ENCODE measurements around the gene EFNA5.

The EFNA5 gene

GRCh38 chr5:107577394-107577950 is 93.3 kb downstream of the EFNA5 start:
- TF ChIP-seq CTCF (IDR thresholded peaks at IDR 0.05; ENCODE audit: insufficient read depth, low read depth, low read length, missing control alignments), result no peak
- H3K4me3 ChIP-seq (ENCODE audit: low read depth, low read length), result peak overlapping the region; percentile 8; the same call in 1 of the 2 replicates
- DNase-seq (ENCODE audit: low read depth), result no peak

- peak overlapping the region; percentile 19; the same call in 1 of the 2 replicates for H3K4me3 ChIP-seq (ENCODE audit: low read depth, low read length)
- peak; percentile 80 for DNase-seq (ENCODE audit: low read depth)
- TF ChIP-seq CTCF (IDR thresholded peaks at IDR 0.05; ENCODE audit: insufficient read depth, low read depth, low read length, missing control alignments), result no peak
These were observed 93.9 kb downstream of the EFNA5 start for GRCh38 chr5:107576736-107577393.

GRCh38 chr5:107576155-107576554 is 94.6 kb downstream of the EFNA5 start:
- no peak for TF ChIP-seq CTCF (IDR thresholded peaks at IDR 0.05; ENCODE audit: insufficient read depth, low read depth, low read length, missing control alignments)
- DNase-seq (ENCODE audit: low read depth), result no peak
- H3K4me3 ChIP-seq (ENCODE audit: low read depth, low read length), result no peak overlapping the region

- no peak for DNase-seq (ENCODE audit: low read depth)
- no peak for TF ChIP-seq CTCF (IDR thresholded peaks at IDR 0.05; ENCODE audit: insufficient read depth, low read depth, low read length, missing control alignments)
These were observed 96.5 kb downstream of the EFNA5 start for GRCh38 chr5:107574287-107574686.

GRCh38 chr5:107572715-107573368 is 97.9 kb downstream of the EFNA5 start:
- no peak for DNase-seq (ENCODE audit: low read depth)
- H3K4me3 ChIP-seq (ENCODE audit: low read depth, low read length), result no peak overlapping the region
- no peak for TF ChIP-seq CTCF (IDR thresholded peaks at IDR 0.05; ENCODE audit: insufficient read depth, low read depth, low read length, missing control alignments)

More at GRCh38 chr5:107574287-107574686, 96.5 kb downstream of the EFNA5 start:
- H3K4me3 ChIP-seq (ENCODE audit: low read depth, low read length), result no peak overlapping the region

- DNase-seq (ENCODE audit: low read depth), result peak; percentile 96
- TF ChIP-seq CTCF (IDR thresholded peaks at IDR 0.05; ENCODE audit: insufficient read depth, low read depth, low read length, missing control alignments), result peak; percentile 91
- peak overlapping the region; percentile 49 for H3K4me3 ChIP-seq (ENCODE audit: low read depth, low read length)
These were observed 98.9 kb downstream of the EFNA5 start for GRCh38 chr5:107571621-107572536.

Measured in GM12865 (cell line).